SK-N-SH (cell line): ENCODE data around the gene BIRC6. TPM values are rescaled to one million over a fixed set of nuclear protein-coding genes. Genes with fewer than 3 reads are reported as not detected.

Experiments
- CTCF ChIA-PET: fragments of 300-600, 350-600 bp; formaldehyde crosslinking; extraction: SDS; loops from one replicate; lab custom pipeline; 2021; lab: Yijun Ruan, JAX
- POLR2A ChIA-PET: fragments of 350-600 bp; sonication (Branson Sonifier 250); formaldehyde crosslinking; extraction: SDS; loops from one replicate; lab custom pipeline; 2020; ENCODE audit warnings: antibody characterized with exemption, inconsistent platforms; lab: Yijun Ruan, JAX
- DNase-seq: peaks from one replicate; pipeline ENCODE4 v3.0.0; 2012
- H2AFZ ChIP-seq: fragments of 200-600 bp; sonication (generic); 2 replicates; pipeline ENCODE4 v1.8.1; 2016; ENCODE audit warnings: antibody characterized with exemption, mild to moderate bottlenecking, low read depth
- H3F3A ChIP-seq: fragments of 200-600 bp; sonication (generic); replicated peaks from 2 replicates; pipeline ENCODE3; 2016; ENCODE audit warnings: antibody characterized with exemption, mild to moderate bottlenecking; ENCODE audit not compliant: insufficient read depth
- H3K27ac ChIP-seq, 2 experiments: fragments of 200-500 bp in 1 of 2; fragments of 200-600 bp in 1 of 2; sonication (Bioruptor generic) in 1 of 2; sonication (generic), shearing (Covaris generic) in 1 of 2; 2 replicates each; pipeline versions ENCODE4 v1.5.1 to v1.6.1; 2014 to 2016; ENCODE audit warnings: low read depth in 2 of 2, inconsistent platforms in 1 of 2, low read length in 1 of 2, mild to moderate bottlenecking in 1 of 2, mixed read lengths in 1 of 2
- H3K27me3 ChIP-seq: fragments of 200-600 bp; sonication (generic), shearing (Covaris generic); 2 replicates; pipeline ENCODE4 v1.6.1; 2016; ENCODE audit warnings: mixed run types; ENCODE audit not compliant: insufficient read depth
- H3K36me3 ChIP-seq, 2 experiments: fragments of 200-500 bp in 1 of 2; fragments of 200-600 bp in 1 of 2; sonication (Bioruptor generic) in 1 of 2; sonication (generic) in 1 of 2; replicated peaks in 1 of 2; 2 replicates each; pipeline versions ENCODE3 to v1.5.1; 2014 to 2016; ENCODE audit warnings: low read length in 1 of 2, mild to moderate bottlenecking in 1 of 2; ENCODE audit not compliant: insufficient read depth in 2 of 2, control insufficient read depth in 1 of 2
- H3K4me1 ChIP-seq, 2 experiments: fragments of 200-500 bp in 1 of 2; fragments of 200-600 bp in 1 of 2; sonication (Bioruptor generic) in 1 of 2; sonication (generic), shearing (Covaris generic) in 1 of 2; 2 replicates each; pipeline versions ENCODE4 v1.5.1 to v1.6.1; 2014 to 2016; ENCODE audit warnings: low read depth in 1 of 2, low read length in 1 of 2, mixed run types in 1 of 2; ENCODE audit not compliant: insufficient read depth in 2 of 2, control insufficient read depth in 1 of 2
- H3K4me2 ChIP-seq: fragments of 200-600 bp; sonication (generic), shearing (Covaris generic); 2 replicates; pipeline ENCODE4 v1.6.1; 2017; ENCODE audit warnings: mixed run types
- H3K4me3 ChIP-seq, 2 experiments: fragments of 200-500 bp in 1 of 2; fragments of 200-600 bp in 1 of 2; sonication (Bioruptor generic) in 1 of 2; sonication (generic), shearing (Covaris generic) in 1 of 2; 2 replicates each; pipeline versions ENCODE4 v1.5.1 to v1.8.1; 2014 to 2016; ENCODE audit warnings: low read depth in 2 of 2, inconsistent platforms in 1 of 2, low read length in 1 of 2, mild to moderate bottlenecking in 1 of 2, mixed read lengths in 1 of 2, moderate library complexity in 1 of 2
- H3K79me2 ChIP-seq: fragments of 200-600 bp; sonication (generic); 2 replicates; pipeline ENCODE4 v1.8.1; 2017; ENCODE audit warnings: mild to moderate bottlenecking; ENCODE audit not compliant: insufficient read depth
- H3K9ac ChIP-seq: fragments of 200-600 bp; sonication (generic); 2 replicates; pipeline ENCODE4 v1.6.1; 2017; ENCODE audit warnings: mixed run types
- H3K9me2 ChIP-seq: fragments of 200-600 bp; sonication (generic); 2 replicates; pipeline ENCODE4 v1.6.1; 2017; ENCODE audit warnings: mixed run types
- H3K9me3 ChIP-seq: fragments of 200-600 bp; sonication (generic); 2 replicates; pipeline ENCODE4 v1.6.1; 2017; ENCODE audit warnings: mixed run types, mild to moderate bottlenecking, moderate library complexity
- H4K20me1 ChIP-seq: fragments of 200-600 bp; sonication (generic); 2 replicates; pipeline ENCODE4 v1.6.1; 2017; ENCODE audit warnings: mild to moderate bottlenecking, mixed run types; ENCODE audit not compliant: insufficient read depth
- CHD2 ChIP-seq: fragments of 150-350 bp; IDR thresholded peaks from 2 replicates; pipeline ENCODE4 v1.6.1; 2018; ENCODE audit warnings: low read length; ENCODE audit not compliant: partially characterized antibody
- EZH2phosphoT487 ChIP-seq: fragments of 200-600 bp; sonication (generic); IDR thresholded peaks from 2 replicates; pipeline ENCODE4 v1.6.1; 2017; ENCODE audit warnings: low read depth, mixed run types, mild to moderate bottlenecking, antibody characterized with exemption, moderate library complexity, borderline replicate concordance
- FOSL2 ChIP-seq: IDR thresholded peaks from 2 replicates; pipeline ENCODE4 v1.4.0; 2012; ENCODE audit warnings: low read depth, mild to moderate bottlenecking, moderate library complexity, borderline replicate concordance
- FOXM1 ChIP-seq: IDR thresholded peaks from 2 replicates; pipeline ENCODE4 v1.4.0; 2012; ENCODE audit warnings: low read depth, mild to moderate bottlenecking
- MXI1 ChIP-seq: IDR thresholded peaks from 2 replicates; pipeline ENCODE4 v1.6.1; 2012; ENCODE audit warnings: mild to moderate bottlenecking, low read depth, low read length, improper control_type of control experiment
- SIN3A ChIP-seq: IDR thresholded peaks from 2 replicates; pipeline ENCODE4 v1.6.1; 2012; ENCODE audit warnings: low read depth, mild to moderate bottlenecking, low read length, moderate library complexity, borderline replicate concordance
- WGBS: methylation state at CpG from one replicate; pipeline ENCODE4 v1.1.6; 2017; ENCODE audit warnings: low lambda C conversion rate; 5-methylcytosine and 5-hydroxymethylcytosine counted together
- polyA plus RNA-seq, 3 experiments: library from polyadenylated mRNA; depleted of rRNA; stranded (reverse); fragments of >200 nt; gene quantifications; 2 replicates each; pipeline ENCODE4 v1.2.3, GENCODE V29; 2012
- TF ChIP-seq, protein P1 (sequence below): fragments of 200-600 bp; sonication (generic); IDR thresholded peaks from 2 replicates; pipeline ENCODE4 v1.6.1; 2017; ENCODE audit warnings: antibody characterized with exemption, mild to moderate bottlenecking, moderate library complexity
- TF ChIP-seq, protein P2 (sequence below): fragments of 150-350 bp; IDR thresholded peaks from 2 replicates; pipeline ENCODE4 v1.6.1; 2017; ENCODE audit warnings: antibody characterized with exemption, low read length, low read depth, borderline replicate concordance

The BIRC6 gene
- polyA plus RNA-seq, 1 of the 3 experiments (the other 2 are of a cell fraction) = 28.9 TPM

DNA sequence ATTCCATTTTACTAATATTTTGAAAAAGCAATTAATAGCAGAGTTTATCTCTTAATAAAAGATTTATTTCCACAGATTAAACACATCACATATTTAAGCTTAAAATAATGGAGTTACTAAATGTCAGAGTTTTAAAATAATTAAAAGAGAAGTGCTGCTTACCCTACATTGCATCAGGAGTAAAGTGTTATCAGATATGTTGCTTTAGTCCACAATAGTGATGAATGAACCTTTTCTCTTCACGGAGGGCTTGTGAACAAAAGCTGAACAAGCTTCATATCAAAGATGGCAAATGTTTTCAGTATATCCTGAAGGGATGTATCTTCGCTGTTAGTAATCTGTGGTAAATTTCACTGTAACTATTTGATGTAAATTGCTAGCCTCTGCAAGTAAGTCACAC lies 201.7 kb downstream of the BIRC6 start:
- ChIA-PET CTCF (interaction anchor here (1.5 to 2.5 kb wide), 3 partner anchors 10 to 814 kb away, joined by 3 to 8 read pairs (median 6); no protein-coding TSS in a partner anchor), POLR2A (no interaction called here)
- Histone ChIP-seq H3K9me3 (no peaks in the 10 kb centered on the region), H3K4me1 (no peaks in the 10 kb centered on the region), H3K79me2 (peaks cover under 1% of the 10 kb centered on the region; the same call in 1 of the 2 replicates), H4K20me1 (no peaks in the 10 kb centered on the region), H2AFZ (no peak overlapping the region), H3K27me3 (no peaks in the 10 kb centered on the region), H3K4me3 (no peak overlapping the region), H3K9ac (no peak overlapping the region), H3K36me3 (peaks cover 30 to 48% of the 10 kb centered on the region in 2 experiments), H3K9me2 (no peaks in the 10 kb centered on the region), H3F3A (peaks cover 18% of the 10 kb centered on the region), H3K27ac (no peak overlapping the region), H3K4me2 (no peak overlapping the region)
- 80% methylated on average over 2 of the region's 2 CpGs for WGBS
- TF ChIP-seq EZH2phosphoT487 (no peak), FOSL2 (no peak)
- TF ChIP-seq, protein P1, sequence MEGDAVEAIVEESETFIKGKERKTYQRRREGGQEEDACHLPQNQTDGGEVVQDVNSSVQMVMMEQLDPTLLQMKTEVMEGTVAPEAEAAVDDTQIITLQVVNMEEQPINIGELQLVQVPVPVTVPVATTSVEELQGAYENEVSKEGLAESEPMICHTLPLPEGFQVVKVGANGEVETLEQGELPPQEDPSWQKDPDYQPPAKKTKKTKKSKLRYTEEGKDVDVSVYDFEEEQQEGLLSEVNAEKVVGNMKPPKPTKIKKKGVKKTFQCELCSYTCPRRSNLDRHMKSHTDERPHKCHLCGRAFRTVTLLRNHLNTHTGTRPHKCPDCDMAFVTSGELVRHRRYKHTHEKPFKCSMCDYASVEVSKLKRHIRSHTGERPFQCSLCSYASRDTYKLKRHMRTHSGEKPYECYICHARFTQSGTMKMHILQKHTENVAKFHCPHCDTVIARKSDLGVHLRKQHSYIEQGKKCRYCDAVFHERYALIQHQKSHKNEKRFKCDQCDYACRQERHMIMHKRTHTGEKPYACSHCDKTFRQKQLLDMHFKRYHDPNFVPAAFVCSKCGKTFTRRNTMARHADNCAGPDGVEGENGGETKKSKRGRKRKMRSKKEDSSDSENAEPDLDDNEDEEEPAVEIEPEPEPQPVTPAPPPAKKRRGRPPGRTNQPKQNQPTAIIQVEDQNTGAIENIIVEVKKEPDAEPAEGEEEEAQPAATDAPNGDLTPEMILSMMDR = no peak
- DNase-seq = no peak

- no peaks in the 10 kb centered on the region for H3K9me3 ChIP-seq
- TF ChIP-seq SIN3A (no peak), MXI1 (no peak)
- TF ChIP-seq, protein P2, sequence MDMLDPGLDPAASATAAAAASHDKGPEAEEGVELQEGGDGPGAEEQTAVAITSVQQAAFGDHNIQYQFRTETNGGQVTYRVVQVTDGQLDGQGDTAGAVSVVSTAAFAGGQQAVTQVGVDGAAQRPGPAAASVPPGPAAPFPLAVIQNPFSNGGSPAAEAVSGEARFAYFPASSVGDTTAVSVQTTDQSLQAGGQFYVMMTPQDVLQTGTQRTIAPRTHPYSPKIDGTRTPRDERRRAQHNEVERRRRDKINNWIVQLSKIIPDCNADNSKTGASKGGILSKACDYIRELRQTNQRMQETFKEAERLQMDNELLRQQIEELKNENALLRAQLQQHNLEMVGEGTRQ = no peak
- H3K27ac ChIP-seq = peak overlapping the region in 1 of 2 experiments; percentile 18; a peak in 1 of 4 replicates
- H2AFZ ChIP-seq = no peak overlapping the region
- ChIA-PET CTCF (interaction anchor here (1.1 to 2.5 kb wide), 4 partner anchors 10 to 813 kb away, joined by 3 to 8 read pairs (median 4); no protein-coding TSS in a partner anchor), POLR2A (no interaction called here)
- H3K4me1 ChIP-seq = no peaks in the 10 kb centered on the region
- H3K27me3 ChIP-seq = no peaks in the 10 kb centered on the region
- no peak overlapping the region for H3K4me2 ChIP-seq
- H4K20me1 ChIP-seq = no peaks in the 10 kb centered on the region
- no peaks in the 10 kb centered on the region for H3K9me2 ChIP-seq
- H3K36me3 ChIP-seq = peaks cover 32 to 46% of the 10 kb centered on the region in 2 experiments
- 0 out of 2 replicates have a peak, but pooled peaks cover 3% of the 10 kb centered on the region for H3K79me2 ChIP-seq
- H3K9ac ChIP-seq = no peak overlapping the region
- H3K4me3 ChIP-seq = no peak overlapping the region
- WGBS = 97% methylated on average over 3 of the region's 3 CpGs
- no peak for DNase-seq
- peaks cover 15% of the 10 kb centered on the region for H3F3A ChIP-seq
Observed at GRCh38 chr2:32559136-32559535, 202.3 kb downstream of the BIRC6 start.

GRCh38 chr2:32562906-32563305 lies 206.1 kb downstream of the BIRC6 start:
- Histone ChIP-seq H3K27me3 (no peaks in the 10 kb centered on the region), H3K4me2 (no peak overlapping the region), H2AFZ (no peak overlapping the region), H3K9me3 (peaks cover 18% of the 10 kb centered on the region), H3K79me2 (peaks cover 18% of the 10 kb centered on the region; the same call in 1 of the 2 replicates), H4K20me1 (no peaks in the 10 kb centered on the region), H3K9me2 (no peaks in the 10 kb centered on the region), H3K36me3 (peaks cover 25 to 53% of the 10 kb centered on the region in 2 experiments), H3F3A (peaks cover 10% of the 10 kb centered on the region)
- CTCF ChIA-PET = no interaction called here
- POLR2A ChIA-PET = no interaction called here
- DNase-seq = no peak
- TF ChIP-seq FOXM1 (no peak), CHD2 (no peak)
- TF ChIP-seq, all 33 proteins: peak for 0
- H3K27ac ChIP-seq = no peak overlapping the region
- no peak overlapping the region for H3K9ac ChIP-seq
- no peaks in the 10 kb centered on the region for H3K4me1 ChIP-seq
- 98% methylated on average over 4 of the region's 4 CpGs for WGBS
- H3K4me3 ChIP-seq = no peak overlapping the region
